Transverse colon (tissue), 4 donors: ENCODE data around the gene BAHCC1. TPM values are rescaled to one million over a fixed set of nuclear protein-coding genes. Genes with fewer than 3 reads are reported as not detected.

Experiments used
- DNase-seq: peaks from one replicate; pipeline ENCODE4 v3.0.0-alpha.2; 2019
- H3K27ac ChIP-seq, 4 donors: fragments of 200-600 bp; sonication (generic); 2 replicates each; pipeline ENCODE4 v1.5.1; 2016 to 2018; ENCODE audit warnings: inconsistent platforms in 4 of 4
- H3K27me3 ChIP-seq: fragments of 200-600 bp; sonication (generic); 2 replicates; pipeline ENCODE4 v1.5.1; 2017; ENCODE audit warnings: inconsistent platforms
- H3K36me3 ChIP-seq, 4 donors: fragments of 200-600 bp; sonication (generic); 2 replicates each; pipeline ENCODE4 v1.5.1; 2017 to 2019; ENCODE audit warnings: inconsistent platforms in 4 of 4
- H3K4me1 ChIP-seq, 4 donors: fragments of 200-600 bp; sonication (generic); 2 replicates each; pipeline ENCODE4 v1.5.1; 2017 to 2020; ENCODE audit warnings: inconsistent platforms in 4 of 4
- H3K4me3 ChIP-seq, 4 donors: fragments of 200-600 bp; sonication (generic); 1 replicate in 1 of 4; 2 replicates in 3 of 4; pipeline versions ENCODE4 v1.5.1 to v1.6.1; 2017 to 2019; ENCODE audit warnings: inconsistent platforms in 4 of 4
- H3K9me3 ChIP-seq, 2 donors: fragments of 200-600 bp; sonication (generic); 2 replicates each; pipeline ENCODE4 v1.5.1; 2017 to 2019; ENCODE audit warnings: inconsistent platforms in 2 of 2
- CTCF ChIP-seq, 5 experiments: fragments of 200-600 bp in 3 of 5; fragments of 450-650 bp in 2 of 5; sonication (generic) in 3 of 5; IDR thresholded peaks; 1 replicate in 2 of 5; 2 replicates in 3 of 5; pipeline ENCODE4 v1.5.1; 2016 to 2017; ENCODE audit warnings: antibody characterized with exemption in 5 of 5, inconsistent platforms in 3 of 5, mild to moderate bottlenecking in 2 of 5, moderate library complexity in 1 of 5
- EP300 ChIP-seq: sonication (generic); formaldehyde crosslinking; IDR thresholded peaks from one replicate; pipeline ENCODE4 v1.6.1; 2017; ENCODE audit warnings: antibody characterized with exemption, low read depth
- POLR2A ChIP-seq: fragments of 450-650 bp; IDR thresholded peaks from one replicate; pipeline ENCODE4 v1.6.1; 2016; ENCODE audit warnings: antibody characterized with exemption, mild to moderate bottlenecking, moderate library complexity
- POLR2AphosphoS5 ChIP-seq, 3 donors: sonication (generic); formaldehyde crosslinking; IDR thresholded peaks; one replicate each; pipeline ENCODE4 v1.6.1; 2016; ENCODE audit warnings: antibody characterized with exemption in 3 of 3
- WGBS, 2 donors: methylation state at CpG; one replicate each; pipeline ENCODE4 v1.1.5; 2018; ENCODE audit warnings: low coverage in 1 of 2; 5-methylcytosine and 5-hydroxymethylcytosine counted together
- in situ Hi-C, 4 donors: fragments of 200-750 bp; cut with MboI; loops; one replicate each; pipeline versions ENCODE4 v1.15.0 to v1.15.1; 2017; ENCODE audit warnings: low sequenced_read_pairs in 3 of 4, low pct_ligation_motif_present in 1 of 4, low pct_unique_long_range_greater_than_20kb in 1 of 4
- intact Hi-C: fragments of 100-400 bp; cut with DNase I; formaldehyde crosslinking; loops from one replicate; pipeline ENCODE4 v1.15.1; 2023; ENCODE audit warnings: low total_unique reads
- total RNA-seq, 4 donors: library from RNA; depleted of rRNA; stranded (reverse); fragments of >200 nt; gene quantifications; one replicate each; pipeline ENCODE4 v1.1.0, GENCODE V29; 2016

Gene BAHCC1
- total RNA-seq, 4 donors from 2014 or later, result 8.7 to 133 (median 12.4) TPM

GRCh38 chr17:81418710-81419318 is 23.6 kb downstream of the BAHCC1 start:
- intact Hi-C loops (no loop called here), in situ Hi-C loops (no loop called here)
- WGBS, 2 donors, result 37% methylated on average over 8 of the region's 14 CpGs; no CpG with 5 or more reads in 1 of the 2 donors
- TF ChIP-seq POLR2A, result no peak
- no peak for TF ChIP-seq EP300
- no peak for TF ChIP-seq POLR2AphosphoS5 (IDR thresholded peaks at IDR 0.05)
- TF ChIP-seq CTCF (IDR thresholded peaks at IDR 0.05), result no peak
- H3K4me1 ChIP-seq, result peaks cover 32 to 63% (median 52%) of the 10 kb centered on the region in 4 donors
- H3K9me3 ChIP-seq, result no peaks in the 10 kb centered on the region
- H3K27ac ChIP-seq, result peak overlapping the region; percentile 69 to 85 (median 82)
- H3K36me3 ChIP-seq, result no peaks in the 10 kb centered on the region
- no peak overlapping the region for H3K4me3 ChIP-seq
- no peak for DNase-seq
- no peaks in the 10 kb centered on the region for H3K27me3 ChIP-seq

GRCh38 chr17:81419319-81419885 is 24.1 kb downstream of the BAHCC1 start:
- 19% methylated on average over 32 of the region's 32 CpGs; no CpG with 5 or more reads in 1 of the 2 donors for WGBS, 2 donors
- Histone ChIP-seq H3K4me3 (peak overlapping the region in 3 of 4 donors; percentile 9 to 28 (median 21)), H3K9me3 (no peaks in the 10 kb centered on the region), H3K27me3 (no peaks in the 10 kb centered on the region), H3K36me3 (no peaks in the 10 kb centered on the region), H3K27ac (peak overlapping the region; percentile 69 to 85 (median 82)), H3K4me1 (peaks cover 35 to 64% (median 53%) of the 10 kb centered on the region in 4 donors)
- in situ Hi-C loops (no loop called here), intact Hi-C loops (no loop called here)
- TF ChIP-seq POLR2A (peak; percentile 28), POLR2AphosphoS5 (IDR thresholded peaks at IDR 0.05) (peak; percentile 47 to 57 (median 56)), EP300 (peak; percentile 41), CTCF (IDR thresholded peaks at IDR 0.05) (no peak)
- peak; percentile 82 for DNase-seq

- H3K4me1 ChIP-seq, result peaks cover 35 to 64% (median 53%) of the 10 kb centered on the region in 4 donors
- no peaks in the 10 kb centered on the region for H3K36me3 ChIP-seq
- DNase-seq, result no peak
- no peaks in the 10 kb centered on the region for H3K27me3 ChIP-seq
- in situ Hi-C loops (no loop called here), intact Hi-C loops (no loop called here)
- H3K4me3 ChIP-seq, result peak overlapping the region in 3 of 4 donors; percentile 9 to 28 (median 21)
- H3K9me3 ChIP-seq, result no peaks in the 10 kb centered on the region
- 54% methylated on average over 28 of the region's 28 CpGs; no CpG with 5 or more reads in 1 of the 2 donors for WGBS, 2 donors
- TF ChIP-seq POLR2AphosphoS5 (IDR thresholded peaks at IDR 0.05) (peak in 1 of 3 donors; percentile 36), CTCF (IDR thresholded peaks at IDR 0.05) (no peak)
- H3K27ac ChIP-seq, result peak overlapping the region; percentile 69 to 85 (median 82)
Measured at GRCh38 chr17:81419886-81420768, 24.9 kb downstream of the BAHCC1 start.
